GM18520 (cell line): ENCODE measurements around the gene PRKAG2.
"Not testable (repeated sequence)": the region's sequence is repeated elsewhere in the genome, so short reads cannot be mapped to it uniquely, and the experiment has no call there.

Experiments used
- ATAC-seq: cut with Tn5 transposase; IDR thresholded peaks from one replicate; pipeline ENCODE4 v1.9.1; 2021; ENCODE audit not compliant: unreplicated experiment

The PRKAG2 gene

DNA sequence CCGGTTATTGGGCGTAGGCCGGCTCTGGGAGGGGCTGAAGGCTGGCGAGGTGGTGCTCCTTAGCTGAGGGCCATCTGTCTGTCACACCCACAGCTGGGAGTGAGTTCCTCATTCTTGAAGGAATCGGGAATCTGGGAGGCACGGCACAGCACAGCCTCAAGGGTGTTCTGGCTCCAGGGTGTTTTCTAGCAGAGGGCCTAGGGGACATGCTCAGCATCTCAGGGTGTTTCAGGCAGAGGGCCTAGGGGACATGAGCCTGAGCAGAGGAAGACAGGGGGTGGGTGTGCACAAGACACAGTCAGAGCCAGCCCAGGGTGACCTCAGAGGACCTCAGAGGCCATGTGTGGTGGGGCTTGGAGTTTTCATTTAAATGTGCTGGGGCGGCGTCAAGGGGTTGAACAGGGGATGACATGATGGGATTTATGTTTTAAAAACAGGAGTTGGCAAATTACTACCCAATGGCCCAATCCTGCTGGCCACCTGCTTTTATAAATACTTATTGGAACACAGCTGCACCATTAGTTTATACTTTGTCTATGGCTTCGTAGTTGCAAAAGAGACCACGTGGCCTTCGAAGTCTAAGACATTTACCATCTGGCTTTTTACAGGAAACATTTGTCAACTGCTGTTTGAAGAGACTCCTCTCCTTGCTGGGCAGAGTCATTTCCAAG is 121.6 kb downstream of the PRKAG2 start:
- no peak for ATAC-seq

DNA sequence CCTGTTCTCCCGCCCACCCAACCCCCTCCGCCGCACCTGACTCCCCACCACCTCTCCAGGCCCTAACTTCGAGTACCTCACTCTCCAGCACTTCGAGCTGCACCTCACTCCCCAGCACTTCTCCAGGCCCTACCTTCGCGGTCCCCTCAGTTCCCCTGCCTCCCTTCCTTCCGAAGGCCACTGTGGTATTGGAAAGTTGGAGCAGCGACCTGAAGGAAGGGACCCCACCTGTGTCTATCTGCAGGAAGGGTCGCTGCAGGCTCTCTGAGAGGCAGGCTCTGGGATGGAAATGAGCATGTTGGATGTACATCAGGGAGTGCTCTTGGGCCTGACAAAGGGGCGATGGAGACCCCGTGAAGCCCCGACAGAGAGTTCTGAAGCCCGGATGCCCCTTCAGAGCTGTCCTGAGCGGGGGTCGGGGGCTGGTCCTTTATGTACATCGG is 122.2 kb downstream of the PRKAG2 start:
- no peak for ATAC-seq

DNA sequence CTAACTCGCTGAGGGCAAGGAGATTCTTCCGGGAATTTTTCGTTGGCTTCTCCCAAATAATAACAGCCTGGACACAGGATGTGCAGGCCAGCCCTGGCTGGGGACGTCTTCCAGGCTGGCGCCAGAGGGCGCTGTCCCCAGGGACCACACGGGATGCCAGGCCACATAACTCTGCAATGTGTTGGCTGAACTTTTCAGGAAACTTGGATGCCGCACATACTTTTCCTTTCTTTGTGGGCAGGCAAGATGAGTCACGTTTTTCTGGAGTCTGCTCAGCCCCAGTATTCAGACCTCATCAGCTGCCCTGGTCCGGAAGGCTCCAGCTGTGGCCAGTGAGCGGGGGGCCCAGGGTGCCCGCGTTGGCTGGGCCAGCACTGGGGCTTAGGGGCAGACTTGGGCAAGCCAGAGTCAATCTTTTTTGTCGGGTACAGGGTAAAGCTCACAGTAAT is 122.7 kb downstream of the PRKAG2 start:
- ATAC-seq, result no peak

DNA sequence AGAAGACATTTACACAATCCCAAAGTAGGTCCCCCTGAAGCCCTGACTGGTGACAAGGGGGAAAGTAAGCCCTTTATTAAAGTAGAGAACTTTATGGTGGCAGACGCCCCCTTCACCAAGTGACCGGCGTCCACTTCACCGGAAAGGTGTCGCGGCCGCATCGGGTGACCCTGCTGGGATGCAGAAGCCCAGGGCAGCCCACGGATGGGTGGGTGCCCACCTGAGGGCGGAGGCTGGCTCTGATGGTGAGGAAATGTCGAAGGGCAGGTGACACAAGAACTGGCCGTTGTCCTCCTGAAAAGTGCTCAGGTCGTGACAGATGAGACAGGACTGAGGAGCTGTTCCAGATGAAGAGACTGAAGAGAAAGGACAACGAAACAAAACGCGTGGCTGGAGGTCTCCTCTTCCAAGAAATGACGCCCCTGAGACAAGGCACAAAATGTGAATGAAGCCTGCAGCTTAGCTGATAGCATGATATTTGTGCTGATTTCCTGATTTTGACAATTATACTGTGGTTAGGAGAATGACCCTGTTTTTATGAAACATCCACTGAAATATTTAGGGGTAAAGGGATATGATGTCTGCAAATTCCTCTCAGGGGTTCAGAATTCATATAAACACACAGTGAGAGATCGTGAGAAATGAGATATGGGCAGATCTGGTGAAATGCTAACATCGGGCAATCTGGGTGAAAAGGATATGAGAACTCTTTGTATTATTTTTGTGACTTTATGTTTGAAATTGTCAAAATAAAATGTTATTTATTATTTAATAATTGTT is 123.9 kb downstream of the PRKAG2 start:
- no peak for ATAC-seq

DNA sequence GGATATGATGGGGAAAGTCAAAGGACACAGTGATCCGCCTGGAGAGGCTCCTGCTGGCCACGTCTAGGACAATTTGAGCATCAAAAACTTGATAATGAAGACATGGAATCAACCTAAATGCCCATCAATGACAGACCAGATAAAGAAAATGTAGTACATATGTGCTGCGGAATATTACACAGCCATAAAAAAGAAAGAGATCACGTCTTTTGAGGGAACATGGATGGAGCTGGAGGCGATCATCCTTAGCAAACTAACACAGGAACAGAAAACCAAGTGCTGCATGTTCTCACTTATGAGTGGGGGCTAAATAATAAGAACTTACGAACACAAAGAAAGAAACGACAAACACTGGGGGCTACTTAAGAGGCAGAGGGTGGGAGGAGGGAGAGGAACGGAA is 124.9 kb downstream of the PRKAG2 start:
- no peak for ATAC-seq

DNA sequence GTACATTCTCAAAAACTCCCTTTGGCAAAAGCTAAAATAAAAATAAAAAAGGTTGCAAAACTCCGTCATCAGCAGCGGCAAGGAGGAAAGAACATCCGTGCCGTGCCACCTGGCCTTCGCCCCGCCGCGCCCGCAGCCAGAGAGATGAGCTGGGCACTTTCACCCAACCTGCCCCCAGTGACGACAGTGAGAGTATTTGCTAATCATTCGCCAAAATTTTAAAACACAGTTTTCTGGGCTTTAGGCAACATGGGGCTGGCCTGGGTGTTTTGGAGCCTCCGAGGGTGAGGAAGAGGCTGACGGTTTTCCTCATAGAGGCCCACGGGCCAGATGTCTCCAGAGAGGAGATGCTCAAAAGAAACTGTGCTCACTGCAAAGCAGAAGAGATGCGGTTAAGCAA is 128.2 kb downstream of the PRKAG2 start:
- no peak for ATAC-seq

DNA sequence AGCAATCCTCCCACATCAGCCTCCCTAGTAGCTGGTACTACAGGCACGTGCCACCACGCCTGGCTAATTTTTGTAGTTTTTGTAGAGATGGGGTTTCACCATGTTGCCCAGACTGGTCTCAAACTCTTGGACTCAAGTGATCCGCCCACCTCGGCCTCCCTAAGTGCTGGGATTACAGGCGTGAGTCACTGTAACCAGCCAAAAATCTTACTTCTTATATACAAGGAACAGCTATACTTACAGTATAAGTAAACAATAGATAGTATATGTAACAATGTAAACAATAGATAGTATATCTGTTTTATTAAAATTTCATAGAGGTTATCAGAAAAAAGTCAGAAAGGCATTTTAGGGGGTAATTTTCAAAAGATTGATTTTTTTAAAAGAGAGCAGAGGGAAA is 128.9 kb downstream of the PRKAG2 start:
- not testable (repeated sequence) for ATAC-seq

DNA sequence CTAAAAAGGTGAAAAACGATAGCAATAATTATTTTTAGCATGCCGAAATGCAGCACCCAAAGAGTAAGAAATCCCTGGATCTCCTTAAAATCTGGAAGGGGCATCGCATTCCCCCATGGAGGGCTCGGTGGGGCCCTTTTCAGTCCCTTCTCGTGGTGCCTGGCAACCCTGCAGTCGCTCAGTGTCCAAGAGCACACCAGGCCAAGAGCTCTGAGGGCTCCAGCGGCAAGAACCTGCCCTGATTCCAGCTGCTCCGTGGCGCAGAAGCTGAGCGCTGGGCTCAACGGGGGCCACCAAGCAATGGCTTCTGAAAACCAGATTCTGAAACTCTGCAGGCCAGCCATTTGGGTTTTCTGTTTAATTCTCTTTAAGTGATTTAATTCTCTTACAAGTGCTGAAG is 131.2 kb downstream of the PRKAG2 start:
- no peak for ATAC-seq

DNA sequence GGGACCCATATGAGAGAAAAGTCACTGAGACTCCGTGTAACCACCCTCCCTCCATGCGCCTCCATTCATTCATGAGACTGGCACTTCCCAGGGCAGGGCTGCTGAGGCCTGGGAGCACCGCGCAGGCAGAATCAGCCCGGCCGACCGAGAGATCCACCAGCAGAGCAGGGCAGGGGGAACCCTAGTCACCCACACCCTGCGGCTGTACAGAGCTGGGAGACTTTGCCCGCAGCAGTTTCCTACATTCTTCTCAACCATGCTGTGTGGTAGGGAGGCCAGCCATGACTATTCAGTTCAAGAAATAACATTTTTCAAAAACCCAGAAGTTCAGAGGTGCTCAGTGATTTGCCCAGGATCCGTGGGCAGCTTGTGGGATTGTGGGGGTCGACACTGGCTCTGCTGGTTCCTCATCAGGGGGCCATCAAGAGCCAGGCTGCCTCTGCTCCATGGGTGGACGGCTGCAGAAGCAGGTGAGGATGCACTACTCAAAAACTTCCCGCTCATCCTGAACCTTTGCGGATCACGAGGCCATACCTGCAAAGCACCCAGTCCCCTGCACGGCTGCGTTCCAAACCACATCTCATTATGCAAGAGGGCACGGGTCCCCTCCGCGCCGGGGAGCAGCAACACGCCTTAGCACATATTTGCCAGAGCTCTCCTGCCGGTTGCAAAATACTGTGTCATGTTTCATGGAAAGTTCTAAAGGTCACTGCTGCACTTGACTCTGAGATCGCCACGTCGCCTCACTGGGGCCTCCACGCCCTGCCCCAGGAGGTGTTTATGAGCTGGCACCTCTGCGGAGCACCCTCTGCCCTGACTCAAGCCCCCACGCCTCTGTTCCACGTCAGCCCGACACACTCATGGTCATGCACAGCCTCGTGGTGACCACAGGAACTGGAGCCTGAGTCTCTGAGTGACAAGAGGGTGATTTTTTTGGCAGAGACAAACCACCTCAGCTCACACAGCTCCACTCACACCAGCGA is 132.0 kb downstream of the PRKAG2 start:
- no peak for ATAC-seq

DNA sequence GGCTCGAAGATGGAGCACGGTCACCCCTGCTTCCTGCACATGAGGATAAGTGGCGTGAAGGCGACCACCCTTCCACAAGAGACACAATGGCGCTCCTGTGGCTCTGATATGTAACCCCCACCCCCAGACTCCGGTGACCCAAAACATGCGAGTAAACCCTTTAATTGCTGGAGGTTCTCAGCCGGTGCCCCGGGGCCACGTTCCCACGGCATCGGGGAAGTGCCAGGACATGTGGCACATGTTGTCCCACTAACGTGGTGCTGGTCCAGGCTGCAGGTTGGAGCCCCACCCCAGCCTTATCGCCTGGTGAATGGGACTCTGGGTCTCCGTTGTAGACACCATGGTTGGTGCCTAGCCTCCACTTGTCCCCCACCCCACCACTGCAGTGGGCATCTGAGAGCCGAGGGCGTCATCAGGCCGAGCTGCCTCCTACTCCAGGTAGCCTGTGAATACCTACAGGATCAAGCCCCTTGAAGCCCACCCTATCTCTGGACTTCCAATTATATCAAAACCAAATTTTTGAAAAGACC is 132.8 kb downstream of the PRKAG2 start:
- no peak for ATAC-seq

DNA sequence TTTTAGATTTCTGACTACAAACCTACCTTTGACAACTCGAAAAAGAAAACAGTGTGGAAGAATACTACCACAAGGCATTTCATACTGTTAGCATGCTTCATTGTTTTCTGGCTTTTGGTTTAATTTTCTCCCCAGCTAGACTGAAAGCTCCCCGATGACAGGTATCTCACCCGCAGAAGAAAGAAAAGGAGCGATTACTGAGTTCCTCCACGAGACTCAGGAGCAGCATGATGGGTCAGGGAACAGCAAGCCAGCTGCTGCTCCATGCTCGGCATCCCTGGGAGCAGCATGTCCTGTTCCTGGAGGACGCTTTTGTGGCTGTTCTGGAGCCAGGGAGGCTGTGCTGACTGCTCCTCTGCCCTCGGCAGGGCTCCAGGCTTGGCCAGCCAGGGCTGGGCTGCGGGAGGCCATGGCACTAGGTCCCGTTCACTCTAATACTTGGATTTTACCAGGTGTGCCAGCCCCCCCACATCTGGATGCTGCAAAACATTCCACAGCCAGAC is 133.4 kb downstream of the PRKAG2 start:
- ATAC-seq, result no peak

DNA sequence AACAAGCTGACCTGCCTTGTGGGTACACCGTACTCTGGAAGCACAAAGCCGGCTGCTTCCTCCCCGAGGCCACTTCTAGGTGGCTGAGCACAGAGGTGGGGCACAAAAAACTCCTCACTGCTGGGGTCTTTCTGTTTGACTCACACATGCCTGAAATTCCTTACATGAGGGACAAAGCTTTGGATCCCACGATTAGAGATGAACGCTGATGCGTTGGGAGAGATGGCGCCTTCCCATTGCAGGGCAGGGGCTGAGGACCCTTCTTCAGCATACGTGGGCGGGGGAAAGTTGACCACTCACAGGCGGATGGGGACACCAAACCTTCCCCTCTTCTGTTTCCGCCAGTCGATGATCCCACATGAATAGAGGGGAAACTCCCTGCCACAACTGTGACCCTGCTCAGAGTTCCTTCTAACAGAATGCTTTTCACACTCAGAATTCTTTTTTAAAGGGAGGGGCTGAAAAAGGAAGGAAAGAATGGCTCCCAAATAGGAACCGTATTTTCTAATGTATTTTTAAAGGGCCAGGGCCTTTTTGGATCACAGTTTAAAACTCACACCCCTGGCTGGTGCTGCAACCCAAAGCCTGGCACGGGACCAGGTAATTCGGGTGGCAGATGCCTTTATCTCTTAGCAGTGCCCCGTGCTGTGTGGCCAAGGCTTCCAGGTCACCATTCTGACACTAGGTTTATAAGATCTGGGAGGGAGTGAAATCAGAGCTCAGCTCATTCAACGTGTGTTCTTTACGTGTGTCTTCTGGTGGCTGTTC is 134.0 kb downstream of the PRKAG2 start:
- no peak for ATAC-seq

DNA sequence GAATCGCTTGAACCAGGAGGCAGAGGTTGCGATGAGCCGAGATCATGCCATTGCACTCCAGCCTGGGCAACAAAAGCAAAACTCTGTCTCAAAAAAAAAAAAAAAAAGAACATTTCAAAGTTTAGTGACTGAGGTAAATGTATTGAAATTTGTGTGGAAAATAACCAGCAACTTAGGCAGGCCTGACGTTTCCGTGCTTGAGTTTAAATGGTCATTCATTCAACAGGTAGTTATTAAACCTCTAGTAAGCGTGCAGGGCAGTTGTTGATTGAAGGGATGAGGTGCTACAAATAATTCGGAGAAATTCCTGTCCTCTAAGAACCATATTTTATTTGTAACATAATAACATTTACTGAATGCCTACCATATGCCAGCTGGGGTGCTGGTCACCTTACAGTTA is 135.3 kb downstream of the PRKAG2 start:
- no peak for ATAC-seq

DNA sequence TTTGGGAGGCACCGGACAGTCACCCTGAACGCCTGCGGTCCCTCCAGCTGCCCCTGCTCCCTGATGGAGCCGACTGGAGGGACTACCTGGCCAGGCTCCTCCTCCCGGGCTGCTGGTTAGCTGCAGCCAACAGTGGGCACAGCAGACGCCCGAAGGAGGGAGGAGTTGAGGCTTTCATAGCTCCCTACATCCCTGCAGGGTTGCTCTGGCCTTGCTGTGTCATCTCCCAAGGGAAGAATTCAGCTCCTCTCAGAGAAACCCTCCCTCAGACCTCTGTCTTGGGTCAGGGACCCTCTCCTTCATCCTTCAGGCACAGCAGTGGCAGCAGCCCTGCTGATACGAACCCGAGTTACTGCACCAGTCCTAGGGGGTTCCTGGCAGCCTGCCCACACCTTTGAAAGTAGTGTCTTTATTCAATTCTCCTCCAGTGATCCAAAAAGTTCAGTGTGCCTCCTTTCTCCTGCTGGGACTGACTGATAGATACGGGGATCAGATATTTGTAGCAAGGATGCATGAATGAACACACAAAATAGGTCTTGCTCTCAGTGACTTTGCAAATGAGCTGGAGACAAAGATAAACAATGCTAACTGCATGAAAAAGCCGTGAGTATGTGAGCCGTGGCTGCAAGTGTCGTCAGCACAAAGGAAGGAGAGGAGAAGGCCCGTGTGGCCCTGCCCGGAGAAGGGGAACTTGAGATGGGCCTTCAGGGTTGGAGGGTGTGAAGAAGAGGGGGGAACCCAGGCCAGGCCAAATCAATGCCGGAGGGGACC is 136.6 kb downstream of the PRKAG2 start:
- ATAC-seq, result no peak

DNA sequence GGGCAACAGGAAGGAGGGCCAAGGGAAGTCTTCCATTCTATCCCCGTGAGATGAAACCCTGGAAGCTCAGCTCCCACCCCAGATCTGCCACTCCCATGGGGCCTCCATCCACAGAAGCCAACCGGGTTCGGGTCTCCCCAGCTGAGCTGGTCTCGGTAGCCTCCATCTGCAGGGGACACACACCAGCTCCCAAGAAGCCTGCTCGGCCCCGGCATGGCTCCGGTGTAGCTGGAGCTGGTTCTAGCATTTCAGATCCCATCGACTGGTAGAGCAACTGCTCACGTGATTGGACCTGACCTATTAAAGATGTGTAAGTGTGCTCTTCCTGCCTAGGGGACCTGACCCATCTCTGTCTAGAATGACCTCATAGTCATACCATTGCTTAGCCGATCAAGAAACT is 138.0 kb downstream of the PRKAG2 start:
- no peak for ATAC-seq

DNA sequence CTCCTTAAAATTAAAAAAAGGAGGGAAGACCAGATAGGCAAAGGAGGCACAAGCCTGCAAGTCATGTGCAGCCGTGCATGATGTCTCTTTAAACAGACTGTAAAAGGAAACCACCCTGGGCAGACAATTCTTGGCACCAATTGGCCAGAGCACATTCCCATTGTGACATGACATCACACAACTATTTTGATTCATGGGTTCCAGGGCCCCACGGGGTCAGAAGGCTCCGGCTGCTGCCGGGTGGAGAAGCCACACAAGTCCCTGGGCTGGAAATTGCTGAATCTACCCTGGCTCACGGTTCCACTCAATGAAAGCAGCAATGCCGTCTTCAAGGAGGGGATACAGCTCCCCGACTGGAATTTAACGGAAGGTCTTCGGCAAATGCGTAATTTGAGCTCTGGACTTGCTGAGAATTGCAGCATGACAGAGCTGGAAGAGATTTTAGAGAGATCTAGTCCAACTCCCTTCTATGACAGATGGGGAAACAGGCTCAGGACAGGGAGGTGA is 140.5 kb downstream of the PRKAG2 start:
- no peak for ATAC-seq

DNA sequence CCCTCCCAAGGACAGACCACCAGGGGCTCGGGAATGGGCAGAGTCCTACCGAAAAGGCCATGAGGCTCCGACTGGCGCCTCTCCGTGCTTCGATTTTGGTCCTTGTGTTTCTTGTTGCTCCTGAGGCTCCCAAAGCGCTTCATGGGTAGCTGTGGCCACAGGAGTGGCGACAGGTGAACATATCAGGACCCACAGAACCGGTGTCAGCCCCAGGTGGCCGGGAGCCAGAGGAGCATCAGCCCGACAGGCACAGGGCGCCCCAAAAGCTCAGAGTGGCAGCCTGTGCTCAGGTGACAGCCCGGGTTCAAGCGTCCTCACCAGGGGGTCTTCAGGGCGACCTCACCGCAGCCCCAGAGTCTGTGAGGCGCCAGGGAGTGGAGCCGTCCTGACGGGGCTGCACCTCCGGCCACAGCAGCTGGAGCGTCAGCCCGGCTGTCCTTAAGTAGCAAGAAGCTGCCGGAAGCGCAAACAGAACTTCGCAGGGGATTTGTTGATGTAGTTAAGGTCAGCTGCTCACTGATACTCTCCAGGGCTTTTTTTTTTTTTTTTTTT is 141.0 kb downstream of the PRKAG2 start:
- no peak for ATAC-seq

DNA sequence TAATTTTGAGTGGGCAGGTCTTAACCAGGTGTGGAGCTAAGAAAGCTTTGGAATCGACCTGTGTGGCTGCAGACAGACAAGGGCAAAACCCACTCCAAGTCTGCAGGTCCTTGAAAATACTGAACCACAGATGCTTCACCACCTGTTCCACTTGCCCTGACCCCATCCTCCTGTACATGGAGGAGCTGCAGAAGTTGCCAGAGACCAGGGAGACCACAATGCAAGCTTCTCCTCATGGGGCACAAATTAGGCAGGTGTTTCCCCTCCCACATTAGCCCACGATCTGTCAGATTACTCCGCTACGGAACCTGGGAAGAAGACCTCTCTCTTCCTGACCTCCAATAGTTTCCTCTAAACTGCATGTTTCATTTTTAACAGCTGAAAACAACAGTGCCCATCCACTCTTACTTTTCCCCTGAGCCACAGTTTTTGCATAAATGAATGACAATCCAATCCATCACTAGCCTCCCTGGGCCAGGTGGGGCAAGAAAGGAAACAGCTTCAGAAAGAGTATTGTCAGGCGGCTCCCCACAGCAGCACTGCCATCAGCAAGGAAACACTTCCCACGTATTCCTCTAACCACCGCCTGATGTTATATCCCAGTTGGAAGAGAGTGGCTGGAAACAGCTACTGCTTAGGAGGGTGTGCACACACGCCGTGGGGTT is 141.6 kb downstream of the PRKAG2 start:
- ATAC-seq, result no peak
